ENCODE measurements around the gene NUDT4. TPM values are rescaled to one million over a fixed set of nuclear protein-coding genes. Genes with fewer than 3 reads are reported as not detected.
"Not testable (repeated sequence)": the region's sequence is repeated elsewhere in the genome, so short reads cannot be mapped to it uniquely, and the experiment has no call there.

Gene NUDT4
- total and polyA plus RNA-seq, 3 experiments from 2014 or later: 37.1 to 86.9 (median 83.6) TPM

GRCh38 chr12:93397412-93397811 is 19.7 kb downstream of the NUDT4 start:
- POLR2A ChIA-PET: no interaction called here
- no peaks in the 10 kb centered on the region for H3K4me1 ChIP-seq (ENCODE audit: insufficient read depth, low read length)
- H3K27ac ChIP-seq (ENCODE audit: low read depth, low read length): no peak overlapping the region
- no peak overlapping the region for H3K4me3 ChIP-seq (ENCODE audit: low read length)
- Mint-ChIP-seq H3K4me3 (no peak overlapping the region), H3K4me1 (peaks cover 0 to 5% (median 4%) of the 10 kb centered on the region in 3 donors), H3K27me3 (no peaks in the 10 kb centered on the region), H3K27ac (no peak overlapping the region), H3K9me3 (no peaks in the 10 kb centered on the region), H3K36me3 (peaks cover 0 to 32% (median 6%) of the 10 kb centered on the region in 3 donors)
- H3K9me3 ChIP-seq (ENCODE audit: low read length): no peaks in the 10 kb centered on the region
- CTCF ChIA-PET: interaction anchor here (0.7 to 2.8 kb wide), 10 partner anchors 13 to 984 kb away, joined by 3 to 28 read pairs (median 5); no protein-coding TSS in a partner anchor
- no peaks in the 10 kb centered on the region for H3K27me3 ChIP-seq (ENCODE audit: insufficient read depth, low read length, poor library complexity, severe bottlenecking)
- no peak for DNase-seq
- H3K36me3 ChIP-seq (ENCODE audit: insufficient read depth, low read length): peaks cover 4% of the 10 kb centered on the region

- H3K27ac ChIP-seq (ENCODE audit: low read depth, low read length); POLR2A ChIA-PET; H3K9me3 Mint-ChIP-seq; CTCF ChIA-PET; H3K9me3 ChIP-seq (ENCODE audit: low read length); DNase-seq; H3K27ac Mint-ChIP-seq; H3K4me1 ChIP-seq (ENCODE audit: insufficient read depth, low read length); H3K4me3 Mint-ChIP-seq; H3K27me3 ChIP-seq (ENCODE audit: insufficient read depth, low read length, poor library complexity, severe bottlenecking); H3K36me3 ChIP-seq (ENCODE audit: insufficient read depth, low read length); H3K4me3 ChIP-seq (ENCODE audit: low read length); H3K27me3 Mint-ChIP-seq; H3K4me1 Mint-ChIP-seq: not testable (repeated sequence)
- H3K36me3 Mint-ChIP-seq: peaks cover 0 to 34% (median 6%) of the 10 kb centered on the region in 3 donors
These were observed 21.6 kb downstream of the NUDT4 start for GRCh38 chr12:93399183-93399863.

- DNase-seq: no peak
- H3K27ac Mint-ChIP-seq: peak overlapping the region in 4 of 8 donors; percentile 29 to 53 (median 42)
- Histone ChIP-seq H3K27ac (ENCODE audit: low read depth, low read length) (no peak overlapping the region), H3K36me3 (ENCODE audit: insufficient read depth, low read length) (peaks cover 2% of the 10 kb centered on the region), H3K27me3 (ENCODE audit: insufficient read depth, low read length, poor library complexity, severe bottlenecking) (no peaks in the 10 kb centered on the region), H3K4me1 (ENCODE audit: insufficient read depth, low read length) (no peaks in the 10 kb centered on the region), H3K9me3 (ENCODE audit: low read length) (no peaks in the 10 kb centered on the region), H3K4me3 (ENCODE audit: low read length) (no peak overlapping the region)
- ChIA-PET POLR2A (no interaction called here), CTCF (interaction anchor here (1.1 kb wide), 1 partner anchor 35 kb away, joined by 3 read pairs; no protein-coding TSS in a partner anchor)
- H3K9me3 Mint-ChIP-seq: no peaks in the 10 kb centered on the region
- H3K27me3 Mint-ChIP-seq: no peaks in the 10 kb centered on the region
- H3K4me3 Mint-ChIP-seq: no peak overlapping the region
- H3K4me1 Mint-ChIP-seq: no peaks in the 10 kb centered on the region
- peaks cover 0 to 43% (median 7%) of the 10 kb centered on the region in 3 donors for H3K36me3 Mint-ChIP-seq
These were observed 24.9 kb downstream of the NUDT4 start for GRCh38 chr12:93402333-93403311.

GRCh38 chr12:93403988-93404803 is 26.5 kb downstream of the NUDT4 start:
- no peaks in the 10 kb centered on the region for H3K36me3 ChIP-seq (ENCODE audit: insufficient read depth, low read length)
- no peak overlapping the region for H3K27ac ChIP-seq (ENCODE audit: low read depth, low read length)
- Mint-ChIP-seq H3K36me3 (peaks cover 0 to 48% (median 12%) of the 10 kb centered on the region in 3 donors), H3K9me3 (no peaks in the 10 kb centered on the region), H3K27me3 (no peaks in the 10 kb centered on the region), H3K4me3 (no peak overlapping the region), H3K4me1 (peaks cover 5 to 12% (median 11%) of the 10 kb centered on the region in 3 donors), H3K27ac (peak overlapping the region in 2 of 8 donors; percentile 0 to 1)
- ChIA-PET CTCF (interaction anchor here (1.0 to 1.4 kb wide), 3 partner anchors 24 to 698 kb away, joined by 3 to 4 read pairs (median 3); no protein-coding TSS in a partner anchor), POLR2A (no interaction called here)
- H3K9me3 ChIP-seq (ENCODE audit: low read length): no peaks in the 10 kb centered on the region
- no peak for DNase-seq
- H3K4me3 ChIP-seq (ENCODE audit: low read length): no peak overlapping the region
- no peaks in the 10 kb centered on the region for H3K27me3 ChIP-seq (ENCODE audit: insufficient read depth, low read length, poor library complexity, severe bottlenecking)
- H3K4me1 ChIP-seq (ENCODE audit: insufficient read depth, low read length): no peaks in the 10 kb centered on the region

- Mint-ChIP-seq H3K4me1 (peaks cover 5 to 13% (median 12%) of the 10 kb centered on the region in 3 donors), H3K4me3 (no peak overlapping the region), H3K36me3 (peaks cover 0 to 57% (median 13%) of the 10 kb centered on the region in 3 donors), H3K27ac (peak overlapping the region in 3 of 8 donors; percentile 13 to 42 (median 21)), H3K9me3 (no peaks in the 10 kb centered on the region), H3K27me3 (no peaks in the 10 kb centered on the region)
- no peak for DNase-seq
- ChIA-PET CTCF (interaction anchor here (0.6 to 1.4 kb wide), 6 partner anchors 14 to 697 kb away, joined by 3 to 4 read pairs (median 3); no protein-coding TSS in a partner anchor), POLR2A (no interaction called here)
- H3K27me3 ChIP-seq (ENCODE audit: insufficient read depth, low read length, poor library complexity, severe bottlenecking): no peaks in the 10 kb centered on the region
- no peaks in the 10 kb centered on the region for H3K9me3 ChIP-seq (ENCODE audit: low read length)
- no peaks in the 10 kb centered on the region for H3K4me1 ChIP-seq (ENCODE audit: insufficient read depth, low read length)
- no peak overlapping the region for H3K27ac ChIP-seq (ENCODE audit: low read depth, low read length)
- peaks cover 5% of the 10 kb centered on the region for H3K36me3 ChIP-seq (ENCODE audit: insufficient read depth, low read length)
- no peak overlapping the region for H3K4me3 ChIP-seq (ENCODE audit: low read length)
These were observed 27.5 kb downstream of the NUDT4 start for GRCh38 chr12:93404961-93405849.

- Mint-ChIP-seq H3K27me3 (no peaks in the 10 kb centered on the region), H3K4me3 (peak overlapping the region in 1 of 7 donors; percentile 48), H3K4me1 (peaks cover 19 to 34% (median 32%) of the 10 kb centered on the region in 3 donors), H3K36me3 (peaks cover 0 to 67% (median 15%) of the 10 kb centered on the region in 3 donors), H3K9me3 (no peaks in the 10 kb centered on the region), H3K27ac (peak overlapping the region in 7 of 8 donors; percentile 13 to 61 (median 50))
- POLR2A ChIA-PET: no interaction called here
- Histone ChIP-seq H3K4me3 (ENCODE audit: low read length) (no peak overlapping the region), H3K36me3 (ENCODE audit: insufficient read depth, low read length) (peaks cover 10% of the 10 kb centered on the region), H3K4me1 (ENCODE audit: insufficient read depth, low read length) (peaks cover 12% of the 10 kb centered on the region), H3K27me3 (ENCODE audit: insufficient read depth, low read length, poor library complexity, severe bottlenecking) (no peaks in the 10 kb centered on the region), H3K9me3 (ENCODE audit: low read length) (no peaks in the 10 kb centered on the region), H3K27ac (ENCODE audit: low read depth, low read length) (no peak overlapping the region)
- CTCF ChIA-PET: no interaction called here
- no peak for DNase-seq
These were observed 29.6 kb downstream of the NUDT4 start for GRCh38 chr12:93407054-93407962.

Measured in CD8-positive, alpha-beta memory T cell (primary cell).